ENCODE measurements around the gene GNGT1.
A peak's percentile ranks its signal among the peaks of the same experiment; 100 is the strongest.

The GNGT1 gene

GRCh38 chr7:93906267-93906666, at the start of gene GNGT1:
GNGT1 (plus strand) TSS chr7:93906567; CDS start chr7:93906747, 180 bp downstream.
- DNase-seq = no peak

DNA sequence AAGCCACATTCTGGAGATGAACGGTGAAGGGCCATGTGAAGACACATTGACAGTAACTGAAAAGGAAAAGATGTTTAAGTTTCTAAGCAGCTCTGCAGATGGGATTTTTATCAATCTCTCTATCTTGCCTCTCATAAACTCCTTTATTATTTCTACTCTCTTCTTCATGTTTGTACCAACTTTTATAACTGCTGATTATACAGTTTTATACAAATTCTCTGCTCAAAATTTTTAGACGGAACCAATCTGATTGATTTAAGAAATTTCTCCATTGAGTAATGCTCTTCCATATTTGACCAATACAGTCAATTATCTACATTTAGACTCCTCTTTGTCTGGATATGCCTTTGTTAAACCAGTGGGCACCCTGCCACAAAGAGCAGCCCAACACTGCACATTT, 47.5 kb upstream of the GNGT1 start:
- no peak for DNase-seq

DNA sequence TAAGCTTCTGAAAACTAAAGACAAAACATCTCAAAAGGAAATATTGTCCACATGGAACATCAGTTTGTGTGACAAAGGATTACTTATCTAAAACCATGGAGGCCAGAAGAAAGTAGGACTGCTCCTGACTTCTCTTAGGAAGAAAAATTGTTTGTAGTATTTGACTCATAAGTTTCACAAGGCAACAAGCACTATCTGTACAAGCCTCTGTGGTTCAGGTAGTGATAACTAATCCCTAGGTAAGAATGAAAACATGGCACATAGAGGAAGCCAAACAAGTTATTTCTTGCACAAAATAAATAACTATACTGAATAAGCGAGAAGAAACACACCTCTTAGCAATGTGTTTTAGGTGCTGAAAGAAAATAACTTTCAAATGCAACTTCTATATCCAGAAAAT, 46.1 kb upstream of the GNGT1 start:
- no peak for DNase-seq

DNA sequence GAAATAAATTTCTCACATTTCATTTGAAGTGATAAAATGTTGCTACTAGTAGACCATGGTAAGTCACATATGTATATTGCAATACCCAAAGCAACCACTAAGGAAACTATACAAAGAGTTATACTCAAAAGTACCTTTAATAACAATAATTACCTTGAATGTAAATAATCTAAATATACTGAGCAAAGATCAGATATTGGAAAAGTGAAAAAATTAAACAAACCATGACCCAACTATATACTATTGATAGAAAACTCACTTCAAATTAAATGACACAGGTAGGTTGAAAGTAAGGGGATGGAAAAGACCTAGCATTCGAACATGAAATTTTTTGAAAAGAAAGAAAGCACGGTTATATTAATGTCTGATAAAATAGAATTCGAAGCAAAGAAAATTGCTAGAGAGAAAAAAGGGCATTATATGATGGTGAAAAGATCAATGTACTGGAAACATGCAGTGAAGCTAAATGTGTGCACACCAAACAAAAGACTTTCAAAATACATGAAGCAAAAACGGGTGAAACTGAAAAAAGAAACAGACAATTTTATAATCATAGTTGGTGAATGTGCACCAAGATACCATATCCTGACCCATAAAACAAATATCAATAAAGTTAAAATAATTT, 44.9 kb upstream of the GNGT1 start:
- DNase-seq = no peak

GRCh38 chr7:93862651-93863050, 43.7 kb upstream of the GNGT1 start:
- DNase-seq = no peak

DNA sequence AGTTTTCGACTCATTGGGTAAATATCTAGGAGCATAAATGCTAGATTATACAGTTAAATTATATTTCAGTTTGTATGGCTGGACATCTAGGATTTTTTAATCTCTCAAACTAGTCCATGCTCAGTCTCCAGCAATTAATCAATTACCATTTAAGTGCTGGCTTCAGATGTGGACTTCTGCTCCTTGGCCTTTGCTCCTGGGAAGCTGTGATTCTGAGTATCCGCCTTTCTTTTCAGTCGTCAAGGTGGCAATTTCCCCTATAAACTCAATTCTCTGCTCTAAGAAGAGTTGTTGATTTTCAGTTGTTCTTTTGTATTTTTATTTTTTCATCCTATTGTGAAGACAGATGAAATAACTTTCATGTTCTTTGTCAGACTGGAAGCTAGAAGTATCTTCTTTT, 39.5 kb upstream of the GNGT1 start:
- DNase-seq = no peak

DNA sequence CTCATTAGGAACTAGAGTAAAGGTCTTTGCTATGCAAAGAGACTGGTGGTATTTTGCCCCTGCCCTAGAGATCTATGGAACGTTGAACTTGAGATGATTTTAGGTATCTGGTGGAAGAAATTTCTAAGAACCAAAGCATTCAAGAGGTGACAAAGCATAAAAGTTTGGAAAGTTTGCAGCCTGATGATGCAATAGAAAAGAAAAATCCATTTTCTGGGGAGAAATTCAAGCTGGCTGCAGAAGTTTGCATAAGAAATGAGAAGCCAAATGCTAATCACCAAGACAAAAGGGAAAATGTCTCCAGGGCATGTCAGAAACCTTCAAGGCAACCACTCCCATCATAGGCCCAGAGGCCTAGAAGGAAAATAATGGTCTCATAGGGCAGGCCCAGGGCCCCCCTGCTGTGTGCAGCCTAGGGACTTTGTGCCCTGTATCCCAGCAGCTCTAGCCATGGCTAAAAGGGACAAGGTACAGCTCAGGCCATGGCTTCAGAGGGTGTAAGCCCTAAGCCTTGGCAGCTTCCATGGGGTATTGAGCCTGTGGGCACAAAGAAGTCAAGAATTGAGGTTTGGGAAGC, 32.3 kb upstream of the GNGT1 start:
- DNase-seq = no peak

DNA sequence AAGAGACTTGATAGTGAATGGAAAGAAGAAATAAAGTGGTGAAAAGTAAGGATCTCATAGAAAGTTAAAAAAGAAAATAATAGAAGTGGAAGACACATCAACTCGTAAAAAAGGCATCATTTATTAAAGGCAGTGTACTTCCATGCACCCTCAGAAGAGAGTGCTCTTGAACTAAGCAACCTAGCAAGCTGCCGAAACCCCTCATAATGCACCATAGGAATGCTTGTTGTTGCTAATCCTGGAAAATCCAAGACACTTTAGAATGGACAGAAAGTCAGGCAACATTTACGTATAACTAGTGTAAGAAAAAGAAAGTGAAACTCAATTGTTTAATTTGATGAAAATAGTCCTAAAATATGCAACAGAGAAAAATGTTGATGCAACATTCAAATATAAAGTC, 28.6 kb upstream of the GNGT1 start:
- DNase-seq = no peak

- no peak for DNase-seq
Measured at GRCh38 chr7:93879356-93879755, 27.0 kb upstream of the GNGT1 start.

GRCh38 chr7:93882468-93882867, 23.9 kb upstream of the GNGT1 start:
- DNase-seq = no peak

- no peak for DNase-seq
Measured at GRCh38 chr7:93883078-93883916, 23.1 kb upstream of the GNGT1 start.

DNA sequence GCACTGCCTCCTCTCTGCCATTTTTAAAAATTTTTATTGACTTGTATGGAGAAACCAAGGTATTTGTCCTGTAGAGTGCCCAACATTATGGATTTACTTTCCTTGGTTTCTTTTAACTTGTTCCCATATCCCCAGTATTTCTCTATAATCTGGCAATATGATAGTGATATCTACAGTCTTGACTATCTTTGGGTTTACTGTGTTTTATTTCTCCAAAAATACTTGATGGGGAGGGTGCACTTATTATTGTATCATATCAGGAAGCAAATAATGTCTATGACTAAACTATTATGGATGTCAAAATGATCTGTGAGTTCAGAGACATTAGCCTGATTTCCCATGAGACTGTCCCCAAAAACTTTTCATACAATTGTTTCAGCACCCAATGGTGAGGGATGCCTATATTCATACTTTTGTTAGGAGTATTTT, 22.4 kb upstream of the GNGT1 start:
- DNase-seq = no peak

GRCh38 chr7:93884541-93884940, 21.8 kb upstream of the GNGT1 start:
- no peak for DNase-seq

- DNase-seq = no peak
Measured at GRCh38 chr7:93889261-93889660, 17.1 kb upstream of the GNGT1 start.

- DNase-seq = peak in 1 of 2 experiments; percentile 15
Measured at GRCh38 chr7:93890041-93890463, 16.3 kb upstream of the GNGT1 start.

GRCh38 chr7:93890464-93891068, 15.8 kb upstream of the GNGT1 start, which contains the start of gene TFPI2:
TFPI2 (minus strand) TSS chr7:93890753; CDS start chr7:93890678, 75 bp downstream.
- DNase-seq = no peak

- DNase-seq = no peak
Measured at GRCh38 chr7:93894426-93894825, 11.9 kb upstream of the GNGT1 start.

DNA sequence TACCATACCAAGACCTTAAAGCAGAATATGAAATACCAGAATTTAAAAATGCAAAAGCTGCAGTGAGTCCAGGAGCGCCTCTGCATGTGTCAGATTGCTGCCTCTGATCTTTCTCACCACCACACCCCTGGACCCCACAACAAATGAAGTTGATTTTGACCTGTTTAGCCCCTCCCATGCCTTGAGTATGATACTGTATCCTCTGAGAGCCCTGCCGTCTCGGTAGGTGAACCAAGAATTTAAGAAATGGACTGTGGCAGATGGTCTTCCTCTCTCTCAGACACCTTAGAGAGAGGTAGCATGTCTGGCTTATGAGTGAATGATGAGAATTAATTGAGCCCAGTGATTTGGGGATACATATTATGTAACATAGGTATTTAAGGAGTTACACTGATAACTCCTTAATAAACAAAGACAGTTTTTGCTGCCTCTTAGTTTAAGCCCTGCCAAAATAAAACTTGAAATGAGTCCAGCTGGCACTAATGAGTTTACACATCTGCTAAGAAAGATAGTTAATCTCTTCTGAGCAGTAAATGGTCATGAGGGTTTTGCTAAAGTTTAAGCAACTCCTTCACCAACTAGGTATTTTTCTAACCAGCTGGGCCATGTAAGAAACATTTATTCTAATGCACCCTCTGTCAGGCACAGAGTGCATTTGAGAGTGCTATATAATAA, 11.3 kb upstream of the GNGT1 start:
- DNase-seq = no peak

DNA sequence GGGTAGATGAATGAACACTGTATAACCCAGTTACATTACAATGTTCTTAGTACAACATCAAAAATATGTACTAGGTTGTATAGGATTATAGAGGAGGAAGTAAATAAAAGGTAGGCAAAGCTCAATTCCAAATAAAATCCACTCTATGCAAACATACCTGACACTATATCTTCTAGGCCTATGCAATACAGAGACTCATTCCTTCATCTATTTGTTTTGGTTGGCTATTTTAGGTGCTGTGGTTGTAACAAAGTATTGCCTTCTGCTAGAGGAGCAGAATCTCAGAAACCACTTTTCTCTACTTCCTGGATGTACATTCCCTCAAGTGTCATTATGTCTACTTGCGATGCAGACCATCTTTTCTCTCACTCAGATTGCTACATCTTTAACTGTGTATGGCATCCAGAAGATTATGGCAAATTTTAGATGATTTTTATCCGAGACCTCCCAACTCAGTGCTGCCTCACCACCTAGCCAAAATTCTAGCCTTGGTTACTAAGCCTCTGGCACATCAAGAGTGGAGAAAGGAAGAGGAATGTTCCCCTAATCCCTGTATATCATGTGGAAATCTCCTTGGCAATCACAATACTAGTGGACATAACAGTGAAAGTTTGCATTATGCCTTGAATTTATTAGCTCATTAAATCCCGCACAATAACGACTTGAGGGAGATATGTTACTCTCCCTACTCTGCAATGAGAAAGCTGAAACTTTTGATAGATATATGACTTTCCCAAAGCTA, 10.3 kb upstream of the GNGT1 start:
- no peak for DNase-seq

DNA sequence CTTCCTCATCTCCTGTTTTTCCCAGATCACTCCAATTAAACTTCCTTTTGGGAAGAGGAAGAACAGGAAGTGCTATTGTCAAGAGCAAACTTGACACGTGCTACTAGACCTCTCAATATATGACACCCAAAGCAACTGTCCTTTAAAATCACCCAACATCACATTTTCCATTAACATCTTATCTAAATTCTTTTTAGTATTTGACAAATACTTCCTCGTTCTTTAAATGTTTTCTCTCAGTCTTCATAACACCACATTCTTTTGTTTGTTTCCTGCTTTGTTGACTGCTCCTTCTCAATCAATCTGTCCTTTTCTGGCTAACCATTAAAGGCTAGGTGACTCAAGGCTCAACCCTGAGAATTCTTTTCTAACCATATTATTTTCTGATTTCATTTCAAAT, 8.7 kb upstream of the GNGT1 start:
- DNase-seq = no peak

- peak; percentile 10 to 17 for DNase-seq
Measured at GRCh38 chr7:93902777-93903423, 3.5 kb upstream of the GNGT1 start.

Measured in NCI-H1930 (cell line).